Measurements from ENCODE around the gene ESYT1.

The ESYT1 gene

DNA sequence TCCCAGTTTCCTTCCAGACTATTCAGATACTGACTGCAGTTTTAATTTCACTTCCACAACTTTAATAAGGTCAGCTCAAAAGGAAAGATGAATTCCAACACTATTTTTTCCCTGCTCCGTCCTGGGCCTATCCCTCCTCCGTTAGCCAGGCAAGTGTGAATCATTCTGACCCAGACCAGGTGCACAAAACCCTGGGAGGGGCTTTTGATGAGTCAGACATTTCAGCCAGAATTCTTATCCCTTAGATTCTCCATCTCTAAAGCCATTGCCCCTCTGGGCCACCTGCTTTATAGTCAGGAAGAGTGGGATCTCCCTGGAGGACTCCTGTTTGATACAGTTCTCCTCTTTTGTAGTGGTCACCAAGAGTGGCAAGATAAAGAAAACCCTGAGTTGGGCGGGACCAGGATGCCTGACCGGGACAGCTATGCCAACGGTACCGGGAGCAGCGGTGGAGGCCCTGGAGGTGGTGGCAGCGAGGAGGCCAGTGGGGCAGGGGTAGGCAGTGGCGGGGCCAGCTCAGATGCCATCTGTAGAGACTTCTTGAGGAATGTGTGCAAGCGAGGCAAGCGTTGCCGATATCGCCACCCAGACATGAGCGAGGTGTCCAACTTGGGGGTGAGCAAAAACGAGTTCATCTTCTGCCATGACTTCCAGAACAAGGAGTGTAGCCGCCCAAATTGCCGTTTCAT lies 7.8 kb upstream of the ESYT1 start:
- TF ChIP-seq, protein P1, sequence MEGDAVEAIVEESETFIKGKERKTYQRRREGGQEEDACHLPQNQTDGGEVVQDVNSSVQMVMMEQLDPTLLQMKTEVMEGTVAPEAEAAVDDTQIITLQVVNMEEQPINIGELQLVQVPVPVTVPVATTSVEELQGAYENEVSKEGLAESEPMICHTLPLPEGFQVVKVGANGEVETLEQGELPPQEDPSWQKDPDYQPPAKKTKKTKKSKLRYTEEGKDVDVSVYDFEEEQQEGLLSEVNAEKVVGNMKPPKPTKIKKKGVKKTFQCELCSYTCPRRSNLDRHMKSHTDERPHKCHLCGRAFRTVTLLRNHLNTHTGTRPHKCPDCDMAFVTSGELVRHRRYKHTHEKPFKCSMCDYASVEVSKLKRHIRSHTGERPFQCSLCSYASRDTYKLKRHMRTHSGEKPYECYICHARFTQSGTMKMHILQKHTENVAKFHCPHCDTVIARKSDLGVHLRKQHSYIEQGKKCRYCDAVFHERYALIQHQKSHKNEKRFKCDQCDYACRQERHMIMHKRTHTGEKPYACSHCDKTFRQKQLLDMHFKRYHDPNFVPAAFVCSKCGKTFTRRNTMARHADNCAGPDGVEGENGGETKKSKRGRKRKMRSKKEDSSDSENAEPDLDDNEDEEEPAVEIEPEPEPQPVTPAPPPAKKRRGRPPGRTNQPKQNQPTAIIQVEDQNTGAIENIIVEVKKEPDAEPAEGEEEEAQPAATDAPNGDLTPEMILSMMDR (conservative IDR thresholded peaks at IDR 0.05; ENCODE audit: low read depth, low read length), result no peak
- H3K4me3 ChIP-seq (ENCODE audit: low read depth, low read length), result no peak overlapping the region
- peak; percentile 16 for DNase-seq (ENCODE audit: low read depth)

DNA sequence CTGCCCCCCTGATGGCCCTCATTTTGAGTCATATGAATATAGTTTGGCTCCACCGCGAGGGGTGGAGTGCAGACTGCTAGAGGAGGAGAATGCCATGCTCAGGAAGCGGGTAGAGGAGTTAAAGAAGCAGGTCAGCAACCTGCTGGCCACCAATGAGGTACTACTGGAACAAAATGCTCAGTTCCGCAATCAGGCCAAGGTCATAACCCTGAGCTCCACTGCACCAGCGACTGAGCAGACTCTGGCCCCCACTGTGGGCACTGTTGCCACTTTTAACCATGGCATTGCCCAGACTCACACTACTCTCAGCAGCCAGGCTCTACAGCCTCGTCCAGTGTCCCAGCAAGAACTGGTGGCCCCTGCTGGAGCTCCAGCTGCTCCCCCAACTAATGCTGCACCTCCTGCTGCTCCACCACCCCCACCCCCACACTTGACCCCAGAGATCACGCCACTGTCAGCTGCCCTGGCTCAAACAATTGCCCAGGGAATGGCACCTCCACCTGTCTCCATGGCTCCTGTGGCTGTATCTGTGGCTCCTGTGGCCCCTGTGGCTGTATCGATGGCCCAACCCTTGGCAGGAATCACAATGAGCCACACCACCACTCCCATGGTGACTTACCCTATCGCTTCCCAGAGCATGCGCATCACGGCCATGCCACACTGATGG lies 6.7 kb upstream of the ESYT1 start:
- no peak for DNase-seq (ENCODE audit: low read depth)
- H3K4me3 ChIP-seq (ENCODE audit: low read depth, low read length), result no peak overlapping the region
- TF ChIP-seq, protein P1 (conservative IDR thresholded peaks at IDR 0.05; ENCODE audit: low read depth, low read length), result no peak

DNA sequence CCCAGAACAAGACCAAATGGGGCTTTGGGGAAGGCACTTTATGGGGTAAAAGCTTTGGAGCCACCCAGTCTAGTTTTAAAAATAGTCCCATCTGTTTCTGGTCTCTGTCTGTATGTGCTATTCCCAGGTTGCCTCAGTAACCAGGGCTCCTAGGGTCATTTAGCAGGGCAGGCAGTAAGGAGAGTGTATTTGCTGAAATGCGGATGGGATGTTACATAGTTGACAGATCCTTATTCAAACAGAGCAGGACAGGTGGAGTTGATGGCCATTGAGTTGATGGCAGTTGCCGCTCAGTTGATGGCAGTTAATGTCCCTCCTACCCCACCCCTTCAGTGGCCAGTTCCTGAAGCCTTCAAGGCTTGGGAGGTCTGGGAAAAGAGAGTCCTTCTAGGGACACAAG lies 5.4 kb upstream of the ESYT1 start:
- no peak overlapping the region for H3K4me3 ChIP-seq (ENCODE audit: low read depth, low read length)

DNA sequence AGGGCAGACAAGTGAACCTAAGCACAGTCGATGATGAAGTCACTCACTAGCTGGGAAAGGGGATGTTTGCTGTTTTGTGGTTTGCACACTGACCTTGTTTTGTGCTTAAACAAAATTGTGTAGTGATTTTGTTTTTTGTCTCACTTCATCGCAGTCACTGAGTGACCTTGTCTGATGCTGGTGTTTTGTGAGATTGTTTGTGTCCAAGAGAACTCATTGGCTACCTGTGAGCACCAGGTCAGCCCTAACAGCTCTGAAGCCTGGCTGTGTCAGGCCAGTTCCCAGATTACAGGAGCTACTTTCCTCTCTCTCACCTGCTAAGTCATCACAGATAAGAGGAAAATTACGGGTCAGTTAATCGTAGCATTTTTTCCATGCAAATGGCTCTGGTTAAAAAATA lies 3.9 kb upstream of the ESYT1 start:
- TF ChIP-seq, protein P1 (conservative IDR thresholded peaks at IDR 0.05; ENCODE audit: low read depth, low read length), result no peak
- no peak for DNase-seq (ENCODE audit: low read depth)
- no peak overlapping the region for H3K4me3 ChIP-seq (ENCODE audit: low read depth, low read length)

More for the DNA sequence above, 5.4 kb upstream of the ESYT1 start:
- TF ChIP-seq, protein P1 (conservative IDR thresholded peaks at IDR 0.05; ENCODE audit: low read depth, low read length), result no peak
- no peak for DNase-seq (ENCODE audit: low read depth)

DNA sequence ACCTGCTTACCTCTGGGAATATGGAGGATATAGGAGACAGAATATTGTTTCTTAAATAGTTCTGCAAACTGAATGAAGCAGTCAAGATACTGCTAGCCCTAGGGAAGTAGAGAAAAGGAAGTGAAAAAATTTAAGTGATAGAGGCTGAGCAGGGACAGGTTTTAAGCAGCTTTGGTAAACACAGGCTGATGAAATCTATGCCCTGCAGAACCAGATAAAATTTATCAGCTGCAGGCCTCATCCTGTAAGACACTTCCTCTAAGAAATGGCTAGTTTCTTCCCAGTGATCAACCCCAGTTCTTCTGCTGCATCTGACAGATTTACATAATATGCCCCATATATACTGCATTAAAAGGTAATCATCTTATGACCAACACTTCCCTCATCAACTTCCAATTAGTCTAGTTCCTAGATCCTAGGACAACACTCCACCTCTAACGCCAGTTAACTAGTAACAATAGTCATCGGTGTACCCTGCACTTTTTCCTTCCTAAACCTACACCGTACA lies 1.3 kb upstream of the ESYT1 start:
- DNase-seq (ENCODE audit: low read depth), result no peak
- no peak overlapping the region for H3K4me3 ChIP-seq (ENCODE audit: low read depth, low read length)

DNA sequence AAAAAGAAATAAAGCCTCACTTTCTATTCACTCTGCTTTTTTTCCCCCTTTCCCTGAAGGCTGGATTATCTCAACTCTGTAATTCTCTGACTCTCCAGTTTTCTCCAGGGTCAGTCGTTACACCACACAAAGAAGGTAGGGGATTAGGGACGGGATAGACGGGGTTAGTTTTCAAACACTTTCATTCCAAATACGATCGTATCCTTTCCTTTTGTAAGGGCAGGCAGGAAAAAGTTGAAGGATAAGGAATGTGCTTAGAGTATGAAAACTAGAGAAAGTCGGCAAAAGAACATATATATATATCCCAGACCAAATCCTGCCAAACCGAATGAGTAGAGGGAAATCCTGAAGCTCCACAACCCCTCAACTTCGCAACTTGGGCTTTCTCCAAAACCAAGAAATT lies 581 bp upstream of the ESYT1 start:
- no peak for DNase-seq (ENCODE audit: low read depth)
- peak overlapping the region; percentile 51 for H3K4me3 ChIP-seq (ENCODE audit: low read depth, low read length)
- TF ChIP-seq, protein P1 (conservative IDR thresholded peaks at IDR 0.05; ENCODE audit: low read depth, low read length), result no peak

More for the DNA sequence above, 1.3 kb upstream of the ESYT1 start:
- TF ChIP-seq, protein P1 (conservative IDR thresholded peaks at IDR 0.05; ENCODE audit: low read depth, low read length), result no peak
